ENCODE results near the gene HPS4. TPM values are rescaled to one million over a fixed set of nuclear protein-coding genes. Genes with fewer than 3 reads are reported as not detected.

HPS4 gene
- total and polyA plus RNA-seq, 2 of the 8 experiments (the other 6 are each of a cell fraction or from before 2014, with no cell fraction given), result 28.0 to 35.2 TPM

DNA sequence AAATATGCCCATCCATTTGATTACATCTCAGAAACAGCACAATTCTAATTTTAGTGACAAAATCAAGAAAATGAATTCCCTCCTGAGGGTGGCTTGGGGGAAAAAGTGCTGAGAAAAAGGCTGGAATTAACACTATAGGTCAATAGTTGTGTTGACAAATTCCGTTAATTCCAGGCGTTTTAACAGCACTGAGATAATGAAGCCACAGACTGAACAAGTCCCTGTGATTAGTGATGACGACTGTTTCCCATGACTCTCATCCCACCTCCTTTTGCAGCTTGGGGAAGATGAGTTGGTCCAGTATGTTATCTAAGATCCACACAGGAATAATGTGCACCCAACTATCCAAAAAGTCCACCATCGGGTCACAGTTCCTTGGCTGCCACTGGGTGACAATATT is 12.9 kb upstream of the HPS4 start (continued):
- TF ChIP-seq FOSL1 (IDR thresholded peaks at IDR 0.05; ENCODE audit: insufficient read depth, low read depth, low read length) (no peak), CBX5 (IDR thresholded peaks at IDR 0.05; ENCODE audit: low read depth, low read length) (no peak)

Data from H1 (cell line).